Activated CD8-positive, alpha-beta T cell treated with anti-CD3 and anti-CD28 coated beads for 36 hours (primary cell): ENCODE results near the gene TGM1. TPM values are rescaled to one million over a fixed set of nuclear protein-coding genes. Genes with fewer than 3 reads are reported as not detected.

Experiments used
- ATAC-seq: fragments of 200-7000 bp; cut with Tn5 transposase; one replicate; pipeline ENCODE4 v1.10.0; 2021; ENCODE audit warnings: mild to moderate bottlenecking, moderate library complexity
- CTCF ChIA-PET: fragments of 350-600 bp; sonication (Branson Sonifier 250); formaldehyde crosslinking; loops from one replicate; lab custom pipeline; 2021; ENCODE audit warnings: antibody characterized with exemption; lab: Charles Lee
- POLR2A ChIA-PET: fragments of 350-600 bp; sonication (Branson Sonifier 250); formaldehyde crosslinking; loops from one replicate; lab custom pipeline; 2021; ENCODE audit warnings: antibody characterized with exemption; lab: Charles Lee
- DNase-seq: peaks from one replicate; pipeline ENCODE4 v3.0.0-alpha.2; 2020
- H3K27ac Mint-ChIP-seq: one replicate; pipeline ENCODE4 v1.8.0; 2021; ENCODE audit warnings: mild to moderate bottlenecking, mixed read lengths
- H3K27me3 Mint-ChIP-seq: one replicate; pipeline ENCODE4 v1.8.0; 2021; ENCODE audit warnings: mixed read lengths
- H3K36me3 Mint-ChIP-seq: one replicate; pipeline ENCODE4 v1.8.0; 2021; ENCODE audit warnings: low read depth, mixed read lengths
- H3K4me1 Mint-ChIP-seq: one replicate; pipeline ENCODE4 v1.8.0; 2021; ENCODE audit warnings: low read depth, mixed read lengths
- H3K4me3 Mint-ChIP-seq: one replicate; pipeline ENCODE4 v1.8.0; 2021; ENCODE audit warnings: mild to moderate bottlenecking, moderate library complexity, mixed read lengths
- H3K9me3 Mint-ChIP-seq: one replicate; pipeline ENCODE4 v1.8.0; 2021; ENCODE audit warnings: mixed read lengths
- intact Hi-C: fragments of 100-400 bp; cut with micrococcal nuclease; formaldehyde crosslinking; loops from one replicate; pipeline ENCODE4 v1.10.0; 2022
- total RNA-seq, 2 experiments: library from RNA; stranded (reverse); gene quantifications; one replicate each; pipeline ENCODE4 v1.2.3, GENCODE V29; 2021
- TF ChIP-seq, protein P1 (sequence below): fragments of 200-600 bp; IDR thresholded peaks from one replicate; pipeline ENCODE4 v1.8.0; 2022; ENCODE audit warnings: antibody characterized with exemption, mild to moderate bottlenecking

Gene TGM1
- total RNA-seq, 2 experiments from 2014 or later, result 3.0 to 3.1 TPM

- DNase-seq (no peak), ATAC-seq (no peak)
- Mint-ChIP-seq H3K36me3 (peaks cover 27% of the 10 kb centered on the region), H3K4me3 (no peak overlapping the region), H3K27ac (no peak overlapping the region), H3K4me1 (peaks cover 26% of the 10 kb centered on the region), H3K9me3 (no peaks in the 10 kb centered on the region), H3K27me3 (no peaks in the 10 kb centered on the region)
- intact Hi-C loops, result no loop called here
- TF ChIP-seq, protein P1, sequence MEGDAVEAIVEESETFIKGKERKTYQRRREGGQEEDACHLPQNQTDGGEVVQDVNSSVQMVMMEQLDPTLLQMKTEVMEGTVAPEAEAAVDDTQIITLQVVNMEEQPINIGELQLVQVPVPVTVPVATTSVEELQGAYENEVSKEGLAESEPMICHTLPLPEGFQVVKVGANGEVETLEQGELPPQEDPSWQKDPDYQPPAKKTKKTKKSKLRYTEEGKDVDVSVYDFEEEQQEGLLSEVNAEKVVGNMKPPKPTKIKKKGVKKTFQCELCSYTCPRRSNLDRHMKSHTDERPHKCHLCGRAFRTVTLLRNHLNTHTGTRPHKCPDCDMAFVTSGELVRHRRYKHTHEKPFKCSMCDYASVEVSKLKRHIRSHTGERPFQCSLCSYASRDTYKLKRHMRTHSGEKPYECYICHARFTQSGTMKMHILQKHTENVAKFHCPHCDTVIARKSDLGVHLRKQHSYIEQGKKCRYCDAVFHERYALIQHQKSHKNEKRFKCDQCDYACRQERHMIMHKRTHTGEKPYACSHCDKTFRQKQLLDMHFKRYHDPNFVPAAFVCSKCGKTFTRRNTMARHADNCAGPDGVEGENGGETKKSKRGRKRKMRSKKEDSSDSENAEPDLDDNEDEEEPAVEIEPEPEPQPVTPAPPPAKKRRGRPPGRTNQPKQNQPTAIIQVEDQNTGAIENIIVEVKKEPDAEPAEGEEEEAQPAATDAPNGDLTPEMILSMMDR, result no peak
- ChIA-PET CTCF (interaction anchor here (1.1 to 28.2 kb wide), 8 partner anchors 9 to 659 kb away, joined by 3 to 873 read pairs (median 22); partner anchors contain the start of genes CIDEB, DHRS1, GMPR2 and LTB4R2), POLR2A (interaction anchor here (0.9 to 2.7 kb wide), 6 partner anchors 14 to 49 kb away, joined by 3 to 17 read pairs (median 4); partner anchors contain the start of genes CIDEB, LTB4R and TINF2)
Observed at GRCh38 chr14:24291446-24292117, 28.6 kb upstream of the TGM1 start.

GRCh38 chr14:24290746-24291145 is 27.8 kb upstream of the TGM1 start:
- TF ChIP-seq, protein P1, result no peak
- H3K9me3 Mint-ChIP-seq, result no peaks in the 10 kb centered on the region
- H3K27me3 Mint-ChIP-seq, result no peaks in the 10 kb centered on the region
- H3K4me3 Mint-ChIP-seq, result no peak overlapping the region
- H3K36me3 Mint-ChIP-seq, result peaks cover 19% of the 10 kb centered on the region
- ATAC-seq (no peak), DNase-seq (no peak)
- intact Hi-C loops, result no loop called here
- H3K4me1 Mint-ChIP-seq, result peaks cover 18% of the 10 kb centered on the region
- H3K27ac Mint-ChIP-seq, result no peak overlapping the region
- ChIA-PET CTCF (interaction anchor here (1.6 to 28.2 kb wide), 8 partner anchors 10 to 658 kb away, joined by 5 to 873 read pairs (median 18); partner anchors contain the start of genes CIDEB, DHRS1, GMPR2 and MDP1), POLR2A (interaction anchor here (0.6 to 2.7 kb wide), 12 partner anchors 9 to 53 kb away, joined by 3 to 17 read pairs (median 3); partner anchors contain the start of genes DHRS1, LTB4R, NOP9 and RABGGTA)

- POLR2A ChIA-PET, result interaction anchor here (0.6 to 2.7 kb wide), 17 partner anchors 9 to 105 kb away, joined by 3 to 17 read pairs (median 3); partner anchors contain the start of genes DHRS1, LTB4R, NOP9 and RABGGTA
- Mint-ChIP-seq H3K27ac (peak overlapping the region; percentile 40), H3K36me3 (peaks cover 16% of the 10 kb centered on the region), H3K4me1 (peaks cover 21% of the 10 kb centered on the region), H3K9me3 (no peaks in the 10 kb centered on the region), H3K4me3 (no peak overlapping the region), H3K27me3 (no peaks in the 10 kb centered on the region)
- TF ChIP-seq, protein P1, result no peak
- intact Hi-C loops, result no loop called here
- CTCF ChIA-PET, result interaction anchor here (1.0 to 28.2 kb wide), 10 partner anchors 10 to 142 kb away, joined by 3 to 873 read pairs (median 10); partner anchors contain the start of genes CIDEB, DHRS1, GMPR2 and IRF9
- DNase-seq (peak; percentile 91), ATAC-seq (peak; percentile 96)
Observed at GRCh38 chr14:24289649-24290280, 26.8 kb upstream of the TGM1 start.

DNA sequence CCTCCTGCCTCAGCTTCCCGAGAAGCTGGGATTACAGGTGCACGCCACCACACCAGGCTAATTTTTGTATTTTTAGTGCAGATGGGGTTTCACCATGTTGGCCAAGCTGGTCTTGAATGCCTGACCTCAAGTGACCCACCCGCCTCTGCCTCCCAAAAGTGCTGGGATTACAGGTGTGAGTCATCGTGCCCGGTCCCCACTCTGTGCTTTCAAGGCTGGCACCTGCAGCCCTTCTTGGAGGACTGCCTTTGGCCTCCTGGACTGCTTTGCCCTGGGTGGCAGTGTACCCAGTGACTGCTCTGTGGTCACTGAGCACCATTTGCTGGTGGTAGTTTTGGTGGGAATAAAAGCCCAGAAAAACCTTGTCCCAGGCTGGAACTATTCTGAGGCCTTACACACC is 24.0 kb upstream of the TGM1 start:
- H3K4me3 Mint-ChIP-seq, result no peak overlapping the region
- no peak overlapping the region for H3K27ac Mint-ChIP-seq
- ChIA-PET CTCF (interaction anchor here (1.0 to 28.2 kb wide), 4 partner anchors 10 to 41 kb away, joined by 3 to 873 read pairs (median 6); partner anchors contain the start of genes GMPR2, NEDD8, RABGGTA and TINF2), POLR2A (interaction anchor here (1.1 kb wide), 1 partner anchor 13 kb away, joined by 4 read pairs; the partner anchor contains the start of genes DHRS1 and NOP9)
- no peaks in the 10 kb centered on the region for H3K9me3 Mint-ChIP-seq
- intact Hi-C loops, result no loop called here
- TF ChIP-seq, protein P1, result no peak
- no peaks in the 10 kb centered on the region for H3K27me3 Mint-ChIP-seq
- ATAC-seq (no peak), DNase-seq (no peak)
- H3K4me1 Mint-ChIP-seq, result peaks cover 21% of the 10 kb centered on the region
- H3K36me3 Mint-ChIP-seq, result peaks cover 16% of the 10 kb centered on the region
